ENCODE measurements around the gene LRFN3. TPM values are rescaled to one million over a fixed set of nuclear protein-coding genes. Genes with fewer than 3 reads are reported as not detected.

Gene LRFN3
- total RNA-seq, 2 experiments from 2014 or later: 2.8 to 6.0 TPM

DNA sequence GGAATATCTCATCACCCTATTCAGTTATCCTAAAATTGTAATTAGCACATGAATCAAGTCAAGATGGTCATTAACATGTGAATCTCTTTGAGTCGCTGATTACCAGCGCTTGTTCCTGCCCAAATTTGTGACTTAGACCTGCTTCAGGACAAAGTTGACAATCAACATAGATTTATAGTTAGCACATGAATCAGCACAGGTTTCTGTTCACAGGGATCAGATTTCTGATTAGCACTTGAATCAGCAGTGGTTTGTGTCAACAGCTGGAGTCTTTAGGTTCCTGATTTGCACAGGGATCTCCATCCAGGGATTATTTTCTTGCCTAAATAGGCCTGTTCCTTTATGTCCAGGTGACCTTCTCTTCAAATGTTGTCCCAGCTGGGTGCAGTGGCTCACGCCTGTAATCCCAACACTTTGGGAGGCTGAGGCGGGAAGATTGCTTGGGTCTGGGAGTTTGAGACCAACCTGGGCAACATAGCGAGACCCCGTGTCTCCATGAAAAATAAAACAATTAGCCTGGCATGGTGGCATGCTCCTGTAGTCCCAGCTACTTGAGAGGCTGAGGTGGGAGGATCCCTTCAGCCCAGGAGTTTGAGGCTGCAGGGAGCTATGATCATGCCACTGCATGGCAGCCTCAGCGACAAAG is 3.8 kb upstream of the LRFN3 start:
- no peak overlapping the region for H3K27ac ChIP-seq (ENCODE audit: low read depth, low read length, poor library complexity, severe bottlenecking)
- H2AFZ ChIP-seq (ENCODE audit: low read length): peak overlapping the region; percentile 67
- POLR2A ChIA-PET: no interaction called here
- H3K4me2 ChIP-seq (ENCODE audit: low read length): peak overlapping the region; percentile 59
- no peaks in the 10 kb centered on the region for H3K36me3 ChIP-seq (ENCODE audit: insufficient read depth, low read length)
- DNase-seq (ENCODE audit: low spot score): no peak
- BruUV-seq (replicated peaks): no TSS peak
- H4K20me1 ChIP-seq (ENCODE audit: insufficient read depth, low read length): no peaks in the 10 kb centered on the region
- peaks cover 12% of the 10 kb centered on the region for H3K4me1 ChIP-seq (ENCODE audit: insufficient read depth, low read length, poor library complexity, severe bottlenecking)
- H3K79me2 ChIP-seq (ENCODE audit: insufficient read depth, low read depth, low read length): no peaks in the 10 kb centered on the region
- CTCF ChIA-PET (ENCODE audit: unreplicated experiment): no interaction called here
- H3K4me3 ChIP-seq (ENCODE audit: low read depth, low read length, poor library complexity, severe bottlenecking): no peak overlapping the region
- intact Hi-C loops (cut with micrococcal nuclease; ENCODE audit: unreplicated experiment): no loop called here
- H3K9me3 ChIP-seq (ENCODE audit: low read length): no peaks in the 10 kb centered on the region
- TF ChIP-seq, protein P1, sequence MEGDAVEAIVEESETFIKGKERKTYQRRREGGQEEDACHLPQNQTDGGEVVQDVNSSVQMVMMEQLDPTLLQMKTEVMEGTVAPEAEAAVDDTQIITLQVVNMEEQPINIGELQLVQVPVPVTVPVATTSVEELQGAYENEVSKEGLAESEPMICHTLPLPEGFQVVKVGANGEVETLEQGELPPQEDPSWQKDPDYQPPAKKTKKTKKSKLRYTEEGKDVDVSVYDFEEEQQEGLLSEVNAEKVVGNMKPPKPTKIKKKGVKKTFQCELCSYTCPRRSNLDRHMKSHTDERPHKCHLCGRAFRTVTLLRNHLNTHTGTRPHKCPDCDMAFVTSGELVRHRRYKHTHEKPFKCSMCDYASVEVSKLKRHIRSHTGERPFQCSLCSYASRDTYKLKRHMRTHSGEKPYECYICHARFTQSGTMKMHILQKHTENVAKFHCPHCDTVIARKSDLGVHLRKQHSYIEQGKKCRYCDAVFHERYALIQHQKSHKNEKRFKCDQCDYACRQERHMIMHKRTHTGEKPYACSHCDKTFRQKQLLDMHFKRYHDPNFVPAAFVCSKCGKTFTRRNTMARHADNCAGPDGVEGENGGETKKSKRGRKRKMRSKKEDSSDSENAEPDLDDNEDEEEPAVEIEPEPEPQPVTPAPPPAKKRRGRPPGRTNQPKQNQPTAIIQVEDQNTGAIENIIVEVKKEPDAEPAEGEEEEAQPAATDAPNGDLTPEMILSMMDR (conservative IDR thresholded peaks at IDR 0.05; ENCODE audit: low read length): no peak
- H3K9me2 ChIP-seq (ENCODE audit: insufficient read depth, low read length): no peaks in the 10 kb centered on the region

DNA sequence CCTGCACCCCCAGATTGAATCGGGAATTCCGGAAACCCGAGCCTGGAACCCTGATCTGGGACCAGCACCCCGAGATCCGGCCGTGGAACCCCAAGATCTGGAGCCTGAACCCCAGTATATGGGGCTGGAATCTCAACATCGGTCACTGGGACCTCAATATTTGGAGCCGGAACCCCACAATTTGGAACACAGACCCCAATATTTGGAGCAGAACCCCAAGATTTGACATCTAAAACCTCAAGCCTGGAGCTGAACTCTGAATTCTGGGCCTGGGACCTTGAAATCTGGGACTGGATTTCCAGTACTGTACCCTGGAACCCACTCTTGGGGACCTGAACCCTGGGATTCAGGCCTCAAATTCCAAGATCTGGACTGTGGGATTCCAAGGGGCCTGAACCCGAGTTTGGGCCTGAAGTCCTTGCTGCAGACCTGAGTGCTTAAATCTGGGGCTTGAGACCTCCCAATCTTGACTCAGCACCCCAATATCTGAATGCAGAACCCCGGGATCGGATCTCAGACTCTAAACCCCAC is 629 bp downstream of the LRFN3 start:
- no peak for TF ChIP-seq EZH2phosphoT487 (IDR thresholded peaks at IDR 0.05; ENCODE audit: borderline replicate concordance, low read depth, low read length)
- TF ChIP-seq, protein P1 (conservative IDR thresholded peaks at IDR 0.05; ENCODE audit: low read length): no peak
- Histone ChIP-seq H3K36me3 (ENCODE audit: insufficient read depth, low read length) (no peaks in the 10 kb centered on the region), H3K27ac (ENCODE audit: low read depth, low read length, poor library complexity, severe bottlenecking) (no peak overlapping the region), H3K79me2 (ENCODE audit: insufficient read depth, low read depth, low read length) (no peaks in the 10 kb centered on the region), H3K4me3 (ENCODE audit: low read depth, low read length, poor library complexity, severe bottlenecking) (peak overlapping the region; percentile 80), H2AFZ (ENCODE audit: low read length) (no peak overlapping the region), H3K4me1 (ENCODE audit: insufficient read depth, low read length, poor library complexity, severe bottlenecking) (peaks cover 4% of the 10 kb centered on the region), H3K9me2 (ENCODE audit: insufficient read depth, low read length) (no peaks in the 10 kb centered on the region), H3K9me3 (ENCODE audit: low read length) (no peaks in the 10 kb centered on the region), H4K20me1 (ENCODE audit: insufficient read depth, low read length) (no peaks in the 10 kb centered on the region), H3K4me2 (ENCODE audit: low read length) (peak overlapping the region; percentile 82)
- intact Hi-C loops (cut with micrococcal nuclease; ENCODE audit: unreplicated experiment): no loop called here
- ChIA-PET POLR2A (no interaction called here), CTCF (ENCODE audit: unreplicated experiment) (no interaction called here)
- BruUV-seq (replicated peaks): no TSS peak
- no peak for DNase-seq (ENCODE audit: low spot score)

Data from OCI-LY7 (cell line).